ENCODE data around the gene LCE6A. TPM values are rescaled to one million over a fixed set of nuclear protein-coding genes. Genes with fewer than 3 reads are reported as not detected.

LCE6A gene
- total RNA-seq, 2 experiments from 2014 or later: not detected

GRCh38 chr1:152871731-152872126 lies 29.1 kb downstream of the LCE6A start:
- POLR2A ChIA-PET: no interaction called here
- CTCF ChIA-PET: no interaction called here

- ChIA-PET CTCF (no interaction called here), POLR2A (no interaction called here)
Measured at GRCh38 chr1:152873495-152873894, 30.8 kb downstream of the LCE6A start.

GRCh38 chr1:152876827-152877226 lies 34.2 kb downstream of the LCE6A start:
- CTCF ChIA-PET: no interaction called here
- POLR2A ChIA-PET: no interaction called here

DNA sequence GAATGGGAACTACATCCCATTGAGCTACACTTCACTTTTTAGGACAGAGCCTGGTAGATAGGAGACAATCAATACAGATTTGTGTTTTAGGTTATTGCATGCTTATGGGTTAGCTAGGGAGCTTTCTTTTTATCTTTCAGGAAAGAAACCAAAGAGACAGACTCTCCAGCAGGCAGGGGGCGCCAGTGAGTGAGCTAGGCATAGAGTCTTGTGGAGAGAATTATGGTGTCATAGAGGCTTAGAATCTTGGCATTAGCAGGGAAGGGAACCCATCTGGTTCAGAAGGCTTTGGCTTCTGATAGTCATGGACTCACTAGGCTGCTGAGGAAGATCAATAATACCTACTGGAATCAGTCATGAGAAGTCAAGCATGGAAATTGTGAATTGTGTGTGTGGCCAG lies 35.4 kb downstream of the LCE6A start, which contains the start of gene SMCP:
Gene SMCP (plus strand): TSS at position 281 of the 400 bp plus-strand sequence. CDS start 6,101 bp downstream, outside the sequence.
- ChIA-PET CTCF (no interaction called here), POLR2A (no interaction called here)

DNA sequence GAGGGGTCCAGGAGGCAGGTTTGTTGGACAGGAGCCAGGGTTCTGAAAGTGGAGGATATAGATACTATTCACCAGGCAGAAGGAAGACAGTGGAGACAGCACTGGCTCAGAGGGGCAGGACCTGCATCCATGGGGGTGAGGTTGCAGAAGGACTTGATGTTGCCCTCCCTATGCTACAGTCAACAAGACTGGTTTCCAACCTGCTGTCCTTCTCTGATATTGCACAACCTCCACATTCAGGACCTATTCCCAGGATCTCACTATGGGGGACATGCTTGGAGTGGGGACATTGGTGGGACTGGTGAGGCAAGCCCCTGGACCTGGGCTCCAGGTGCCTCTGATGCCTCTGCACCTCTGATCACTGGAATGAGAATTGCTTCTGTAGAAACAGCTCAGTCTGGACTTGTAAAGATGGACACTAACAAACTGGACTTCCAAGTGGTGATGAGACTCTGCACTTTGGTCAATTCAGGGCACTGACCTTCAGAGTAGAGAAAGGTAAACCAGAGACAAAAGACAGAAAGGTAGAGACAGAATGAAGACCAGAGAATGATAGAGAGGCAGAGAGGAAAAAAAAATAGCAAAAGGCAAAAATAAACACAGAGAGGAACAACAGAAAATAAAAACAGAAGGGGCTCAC lies 37.0 kb downstream of the LCE6A start:
- ChIA-PET CTCF (no interaction called here), POLR2A (no interaction called here)

GRCh38 chr1:152880316-152880715 lies 37.7 kb downstream of the LCE6A start:
- POLR2A ChIA-PET: no interaction called here

DNA sequence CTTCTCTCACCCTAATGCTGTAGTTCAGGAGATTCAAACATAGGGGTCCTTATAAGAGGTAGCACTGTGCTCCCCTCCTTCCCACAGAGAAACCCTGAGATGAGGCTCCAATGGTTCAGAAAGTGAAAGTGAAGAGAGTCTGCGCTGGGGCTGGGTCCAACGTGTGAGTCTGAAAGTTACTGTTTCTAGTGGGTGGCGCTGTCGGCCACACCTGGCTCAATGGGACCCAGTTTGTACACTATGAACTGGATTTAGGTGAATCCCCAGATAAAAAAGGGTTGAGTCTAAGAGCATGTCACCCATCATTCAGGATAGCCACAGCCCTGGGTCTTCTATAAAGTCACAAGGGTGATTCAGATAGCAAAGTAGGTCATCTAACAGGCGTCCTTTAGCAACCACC lies 38.3 kb downstream of the LCE6A start:
- CTCF ChIA-PET: no interaction called here
- POLR2A ChIA-PET: no interaction called here

More at GRCh38 chr1:152880316-152880715, 37.7 kb downstream of the LCE6A start:
- CTCF ChIA-PET: no interaction called here

DNA sequence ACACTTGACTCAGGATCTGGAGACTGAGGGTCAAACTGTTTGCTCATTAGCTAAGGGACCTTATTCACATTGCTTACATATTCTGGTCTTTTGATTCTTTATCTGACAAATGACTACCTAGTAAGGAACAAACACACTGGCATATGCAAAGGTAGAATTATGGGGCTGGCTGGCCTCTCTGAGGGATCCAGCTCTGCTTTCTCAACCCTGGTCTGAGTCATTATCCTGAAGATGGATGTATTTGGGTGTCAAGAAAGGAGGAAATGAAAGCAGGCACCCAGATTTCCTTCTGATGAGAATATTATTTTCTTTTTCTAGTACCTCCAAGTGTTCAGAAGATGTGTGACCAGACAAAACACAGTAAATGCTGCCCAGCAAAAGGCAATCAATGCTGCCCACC lies 41.4 kb downstream of the LCE6A start:
- CTCF ChIA-PET: interaction anchor here (0.6 kb wide), 1 partner anchor 59 kb away, joined by 4 read pairs; no protein-coding TSS in a partner anchor
- POLR2A ChIA-PET: no interaction called here

DNA sequence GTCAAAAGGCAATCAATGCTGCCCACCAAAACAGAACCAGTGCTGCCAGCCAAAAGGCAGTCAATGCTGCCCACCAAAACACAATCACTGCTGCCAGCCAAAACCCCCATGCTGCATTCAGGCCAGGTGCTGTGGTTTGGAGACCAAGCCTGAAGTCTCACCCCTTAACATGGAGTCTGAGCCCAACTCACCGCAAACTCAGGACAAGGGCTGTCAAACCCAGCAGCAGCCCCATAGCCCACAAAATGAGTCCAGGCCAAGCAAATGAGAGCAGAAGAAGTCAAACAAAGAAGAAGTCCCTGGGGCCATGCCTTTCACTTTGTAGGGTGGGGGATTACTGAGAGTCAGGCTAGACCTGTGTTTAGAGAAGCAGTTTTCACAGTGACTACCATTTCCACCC lies 41.9 kb downstream of the LCE6A start:
- ChIA-PET CTCF (no interaction called here), POLR2A (no interaction called here)

- ChIA-PET CTCF (no interaction called here), POLR2A (no interaction called here)
Measured at GRCh38 chr1:152884966-152885624, 42.4 kb downstream of the LCE6A start.

GRCh38 chr1:152886085-152886484 lies 43.4 kb downstream of the LCE6A start:
- POLR2A ChIA-PET: no interaction called here
- CTCF ChIA-PET: no interaction called here

GRCh38 chr1:152886758-152887409 lies 44.2 kb downstream of the LCE6A start:
- ChIA-PET POLR2A (no interaction called here), CTCF (no interaction called here)

DNA sequence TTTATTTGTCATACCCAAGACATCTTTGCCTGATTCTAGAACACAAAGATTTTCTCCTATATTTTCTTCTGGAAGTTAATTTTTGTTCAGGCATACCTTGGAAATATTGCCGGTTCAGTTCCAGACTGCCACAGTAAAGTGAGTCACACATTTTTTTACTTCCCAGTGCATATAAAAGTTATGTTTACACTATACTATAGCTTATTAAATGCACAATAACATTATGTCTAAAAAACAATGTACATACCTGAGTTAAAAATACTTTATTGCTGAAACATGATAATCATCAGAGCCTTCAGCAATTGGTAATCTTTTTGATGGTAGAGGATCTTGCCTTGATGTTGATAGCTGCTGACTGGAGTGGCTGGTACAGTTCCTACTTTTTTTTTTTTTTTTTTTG lies 45.5 kb downstream of the LCE6A start:
- ChIA-PET CTCF (no interaction called here), POLR2A (no interaction called here)

Other genes with a start within 250 kb of the LCE6A start
- gene LCE3C, start 242.6 kb upstream of the LCE6A start, total RNA-seq: not detected
- gene LCE3B, start 229.0 kb upstream of the LCE6A start, total RNA-seq: not detected
- not detected for gene LCE3A, start 219.8 kb upstream of the LCE6A start, total RNA-seq
- gene LCE2D, start 179.5 kb upstream of the LCE6A start, total RNA-seq: not detected
- gene LCE2C, start 167.6 kb upstream of the LCE6A start, total RNA-seq: not detected
- not detected for gene LCE2B, start 156.7 kb upstream of the LCE6A start, total RNA-seq
- gene LCE2A, start 144.5 kb upstream of the LCE6A start, total RNA-seq: not detected
- not detected for gene LCE4A, start 134.7 kb upstream of the LCE6A start, total RNA-seq
- not detected for gene KPRP, start 84.8 kb upstream of the LCE6A start, total RNA-seq
- not detected for gene LCE1F, start 67.7 kb upstream of the LCE6A start, total RNA-seq
- not detected for gene LCE1E, start 56.6 kb upstream of the LCE6A start, total RNA-seq
- not detected for gene LCE1D, start 46.1 kb upstream of the LCE6A start, total RNA-seq
- gene LCE1C, start 36.2 kb upstream of the LCE6A start, total RNA-seq: not detected
- gene LCE1B, start 30.9 kb upstream of the LCE6A start, total RNA-seq: not detected
- gene LCE1A, start 15.4 kb upstream of the LCE6A start, total RNA-seq: not detected
- not detected for gene LCE7A, start 17.1 kb downstream of the LCE6A start, total RNA-seq
- not detected for gene SMCP, start 35.5 kb downstream of the LCE6A start, total RNA-seq
- gene IVL, start 65.7 kb downstream of the LCE6A start, total RNA-seq: not detected
- not detected for gene SPRR5, start 104.3 kb downstream of the LCE6A start, total RNA-seq
- not detected for gene SPRR4, start 127.8 kb downstream of the LCE6A start, total RNA-seq
- not detected for gene SPRR1A, start 141.2 kb downstream of the LCE6A start, total RNA-seq
- gene SPRR3, start 158.9 kb downstream of the LCE6A start, total RNA-seq: not detected
- gene SPRR1B, start 188.3 kb downstream of the LCE6A start, total RNA-seq: not detected
- gene SPRR2D, start 198.3 kb downstream of the LCE6A start, total RNA-seq: not detected
- gene SPRR2A, start 214.7 kb downstream of the LCE6A start, total RNA-seq: not detected
- gene SPRR2B, start 228.8 kb downstream of the LCE6A start, total RNA-seq: not detected

Measured in activated CD8-positive, alpha-beta memory T cell treated with anti-CD3 and anti-CD28 coated beads for 36 hours (primary cell).